IMR-90 (cell line): ENCODE data around the gene DOCK2. TPM values are rescaled to one million over a fixed set of nuclear protein-coding genes. Genes with fewer than 3 reads are reported as not detected.

Source experiments
- ATAC-seq: fragments of 200-7000 bp; cut with Tn5 transposase; 2 replicates; pipeline ENCODE4 v1.9.1; 2020; ENCODE audit warnings: low read depth, mild to moderate bottlenecking, moderate library complexity
- BruUV-seq: library from RNA; stranded (reverse); fragments of 400-500 nt; replicated peaks from 2 replicates; lab custom pipeline; 2021; lab: Mats Ljungman, UMichigan
- CTCF ChIA-PET: fragments of 300-600 bp; formaldehyde crosslinking; extraction: SDS; loops from one replicate; lab custom pipeline; 2021; ENCODE audit warnings: antibody characterized with exemption; lab: Yijun Ruan, JAX
- POLR2A ChIA-PET: fragments of 300-600 bp; sonication (Branson Sonifier 250); formaldehyde crosslinking; loops from one replicate; lab custom pipeline; 2022; ENCODE audit warnings: antibody characterized with exemption; ENCODE audit not compliant: unreplicated experiment; lab: Charles Lee
- DNase-seq: peaks from one replicate; pipeline ENCODE4 v3.0.0; 2013
- H2AFZ ChIP-seq: replicated peaks from 2 replicates; pipeline ENCODE3; 2013; ENCODE audit warnings: low read length, mild to moderate bottlenecking; ENCODE audit not compliant: poor library complexity
- H2AK5ac ChIP-seq: 2 replicates; pipeline ENCODE4 v1.6.1; 2013; ENCODE audit warnings: low read depth, low read length, inconsistent platforms
- H2AK9ac ChIP-seq: replicated peaks from 2 replicates; pipeline ENCODE3; 2013; ENCODE audit warnings: mild to moderate bottlenecking, low read depth, low read length, moderate library complexity; ENCODE audit not compliant: poor library complexity
- H2BK120ac ChIP-seq: 2 replicates; pipeline ENCODE4 v1.6.1; 2013; ENCODE audit warnings: low read depth, low read length, inconsistent platforms
- H2BK15ac ChIP-seq: 3 replicates; pipeline ENCODE4 v1.6.1; 2013; ENCODE audit warnings: low read depth, low read length, inconsistent platforms
- H2BK20ac ChIP-seq: 2 replicates; pipeline ENCODE4 v1.6.1; 2013; ENCODE audit warnings: low read depth, mild to moderate bottlenecking, inconsistent platforms, low read length, moderate library complexity
- H2BK5ac ChIP-seq: 2 replicates; pipeline ENCODE4 v1.6.1; 2013; ENCODE audit warnings: mild to moderate bottlenecking, low read depth, low read length, inconsistent platforms; ENCODE audit not compliant: poor library complexity, severe bottlenecking
- H3K14ac ChIP-seq: replicated peaks from 2 replicates; pipeline ENCODE4 v1.6.1; 2013; ENCODE audit warnings: low read depth, low read length, inconsistent platforms
- H3K18ac ChIP-seq: 2 replicates; pipeline ENCODE4 v1.6.1; 2013; ENCODE audit warnings: low read depth, low read length, control low read depth
- H3K23ac ChIP-seq: 2 replicates; pipeline ENCODE4 v1.6.1; 2013; ENCODE audit warnings: low read depth, low read length, inconsistent platforms
- H3K27ac ChIP-seq: 2 replicates; pipeline ENCODE4 v1.5.1; 2013; ENCODE audit warnings: mild to moderate bottlenecking, control low read depth, low read length; ENCODE audit not compliant: insufficient read depth
- H3K27me3 ChIP-seq: 2 replicates; pipeline ENCODE4 v1.6.1; 2013; ENCODE audit warnings: low read length; ENCODE audit not compliant: control insufficient read depth, insufficient read depth
- H3K36me3 ChIP-seq: 2 replicates; pipeline ENCODE4 v1.6.1; 2013; ENCODE audit warnings: low read length, mixed read lengths; ENCODE audit not compliant: control insufficient read depth, insufficient read depth
- H3K4ac ChIP-seq: 2 replicates; pipeline ENCODE4 v1.6.1; 2013; ENCODE audit warnings: low read depth, low read length, inconsistent platforms
- H3K4me1 ChIP-seq: 2 replicates; pipeline ENCODE4 v1.6.1; 2013; ENCODE audit warnings: low read length, mixed read lengths; ENCODE audit not compliant: control insufficient read depth, insufficient read depth
- H3K4me2 ChIP-seq: 2 replicates; pipeline ENCODE4 v1.6.1; 2013; ENCODE audit warnings: low read depth, mild to moderate bottlenecking, control low read depth, low read length, moderate library complexity
- H3K4me3 ChIP-seq: 2 replicates; pipeline ENCODE4 v1.5.1; 2013; ENCODE audit warnings: low read depth, mild to moderate bottlenecking, control low read depth, low read length, moderate library complexity; ENCODE audit not compliant: insufficient read depth
- H3K56ac ChIP-seq: 2 replicates; pipeline ENCODE4 v1.6.1; 2013; ENCODE audit warnings: low read length, inconsistent platforms; ENCODE audit not compliant: insufficient read depth; ENCODE audit errors: extremely low read depth
- H3K79me1 ChIP-seq, 2 experiments: 2 replicates each; pipeline ENCODE4 v1.6.1; 2013; ENCODE audit warnings: low read length in 2 of 2, inconsistent platforms in 1 of 2, low read depth in 1 of 2
- H3K9ac ChIP-seq: 2 replicates; pipeline ENCODE4 v1.6.1; 2013; ENCODE audit warnings: low read depth, low read length, control low read depth
- H3K9me1 ChIP-seq: 2 replicates; pipeline ENCODE4 v1.6.1; 2013; ENCODE audit warnings: low read length, inconsistent platforms; ENCODE audit not compliant: insufficient read depth
- H3K9me3 ChIP-seq: 2 replicates; pipeline ENCODE4 v1.6.1; 2013; ENCODE audit warnings: low read length; ENCODE audit not compliant: control insufficient read depth, insufficient read depth
- H4K20me1 ChIP-seq: 2 replicates; pipeline ENCODE4 v1.6.1; 2013; ENCODE audit warnings: low read length, inconsistent platforms; ENCODE audit not compliant: insufficient read depth
- H4K5ac ChIP-seq: 2 replicates; pipeline ENCODE4 v1.6.1; 2013; ENCODE audit warnings: mild to moderate bottlenecking, low read depth, low read length, control low read depth
- H4K8ac ChIP-seq, 2 experiments: 2 replicates each; pipeline ENCODE4 v1.6.1; 2013; ENCODE audit warnings: low read depth in 2 of 2, low read length in 2 of 2, control low read depth in 1 of 2, inconsistent platforms in 1 of 2
- H4K91ac ChIP-seq: 2 replicates; pipeline ENCODE4 v1.6.1; 2013; ENCODE audit warnings: low read depth, low read length, inconsistent platforms; ENCODE audit not compliant: insufficient read depth
- BHLHE40 ChIP-seq: fragments of 150-350 bp; IDR thresholded peaks from 2 replicates; pipeline ENCODE4 v1.6.1; 2016; ENCODE audit warnings: mild to moderate bottlenecking, low read depth, low read length
- CEBPB ChIP-seq: IDR thresholded peaks from 2 replicates; pipeline ENCODE4 v1.6.1; 2012; ENCODE audit warnings: low read depth, low read length, improper control_type of control experiment
- CHD1 ChIP-seq: IDR thresholded peaks from 2 replicates; pipeline ENCODE4 v1.6.1; 2012; ENCODE audit warnings: low read depth, low read length, improper control_type of control experiment
- FOS ChIP-seq: fragments of 150-350 bp; IDR thresholded peaks from 2 replicates; pipeline ENCODE4 v1.6.1; 2016; ENCODE audit warnings: low read depth, low read length
- MAFK ChIP-seq: IDR thresholded peaks from 2 replicates; pipeline ENCODE4 v1.6.1; 2012; ENCODE audit warnings: low read depth, low read length, improper control_type of control experiment
- MAZ ChIP-seq: IDR thresholded peaks from 2 replicates; pipeline ENCODE4 v1.6.1; 2012; ENCODE audit warnings: low read depth, mild to moderate bottlenecking, low read length, improper control_type of control experiment, moderate library complexity, borderline replicate concordance
- MXI1 ChIP-seq: IDR thresholded peaks from 2 replicates; pipeline ENCODE4 v1.6.1; 2012; ENCODE audit warnings: low read depth, mild to moderate bottlenecking, low read length, moderate library complexity, borderline replicate concordance
- NFE2L2 ChIP-seq: fragments of 150-350 bp; IDR thresholded peaks from 2 replicates; pipeline ENCODE4 v1.6.1; 2016; ENCODE audit warnings: low read depth, mild to moderate bottlenecking, low read length
- POLR2A ChIP-seq: IDR thresholded peaks from 2 replicates; pipeline ENCODE4 v1.6.1; 2012; ENCODE audit warnings: mild to moderate bottlenecking, low read depth, low read length
- RAD21 ChIP-seq: IDR thresholded peaks from 2 replicates; pipeline ENCODE4 v1.6.1; 2012; ENCODE audit warnings: low read length, improper control_type of control experiment
- RCOR1 ChIP-seq: IDR thresholded peaks from 2 replicates; pipeline ENCODE4 v1.6.1; 2012; ENCODE audit warnings: mild to moderate bottlenecking, low read length, improper control_type of control experiment; ENCODE audit not compliant: insufficient replicate concordance
- RFX5 ChIP-seq: IDR thresholded peaks from 2 replicates; pipeline ENCODE4 v1.8.0; 2012; ENCODE audit warnings: low read depth, mild to moderate bottlenecking, low read length, moderate library complexity
- SMC3 ChIP-seq: fragments of 150-350 bp; IDR thresholded peaks from 2 replicates; pipeline ENCODE4 v1.6.1; 2016; ENCODE audit warnings: low read depth, mild to moderate bottlenecking, antibody characterized with exemption, low read length, moderate library complexity
- WGBS, 2 experiments: methylation state at CpG; one replicate each; pipeline versions ENCODE4 v1.1.5 to v1.1.7; 2013; ENCODE audit warnings: missing lambda C conversion rate in 2 of 2; ENCODE audit not compliant: insufficient read length in 1 of 2; ENCODE audit errors: extremely low coverage in 2 of 2; 5-methylcytosine and 5-hydroxymethylcytosine counted together
- dilution Hi-C: fragments of 300-500 bp; cut with HindIII; formaldehyde crosslinking; loops from one replicate; pipeline ENCODE4 v1.14.3; 2018; ENCODE audit warnings: low sequenced_read_pairs; ENCODE audit not compliant: unreplicated experiment
- in situ Hi-C: fragments of 300-500 bp; cut with MboI; formaldehyde crosslinking; loops from 3 replicates; pipeline ENCODE4 v1.14.3; 2019; ENCODE audit warnings: low sequenced_read_pairs, inconsistent platforms, mixed read lengths
- intact Hi-C: fragments of 100-400 bp; cut with micrococcal nuclease; formaldehyde crosslinking; loops from 2 replicates; pipeline ENCODE4 v1.10.0; 2022
- polyA plus RNA-seq, 3 experiments: library from polyadenylated mRNA; depleted of rRNA; stranded (reverse); fragments of >200 nt; gene quantifications; 2 replicates each; pipeline ENCODE4 v1.2.3, GENCODE V29; 2012; ENCODE audit warnings: low replicate concordance in 1 of 3
- total RNA-seq: library from RNA; depleted of rRNA; stranded (reverse); fragments of >200 nt; gene quantifications from 2 replicates; pipeline ENCODE4 v1.2.3, GENCODE V29; 2012
- TF ChIP-seq, protein P1 (sequence below): conservative IDR thresholded peaks from 2 replicates; pipeline ENCODE4 v1.5.1; 2012; ENCODE audit warnings: mild to moderate bottlenecking, low read depth, low read length, improper control_type of control experiment
- TF ChIP-seq, protein P2 (sequence below): fragments of 150-350 bp; IDR thresholded peaks from 2 replicates; pipeline ENCODE4 v1.6.1; 2016; ENCODE audit warnings: low read depth, mild to moderate bottlenecking, low read length, moderate library complexity, borderline replicate concordance
- TF ChIP-seq, protein P3 (sequence below): fragments of 150-350 bp; IDR thresholded peaks from 2 replicates; pipeline ENCODE4 v1.6.1; 2017; ENCODE audit warnings: mild to moderate bottlenecking, antibody characterized with exemption, low read length, low read depth

DOCK2 gene
- total and polyA plus RNA-seq, 2 of the 4 experiments (the other 2 are of a cell fraction): 0.72 to 3.0 TPM

DNA sequence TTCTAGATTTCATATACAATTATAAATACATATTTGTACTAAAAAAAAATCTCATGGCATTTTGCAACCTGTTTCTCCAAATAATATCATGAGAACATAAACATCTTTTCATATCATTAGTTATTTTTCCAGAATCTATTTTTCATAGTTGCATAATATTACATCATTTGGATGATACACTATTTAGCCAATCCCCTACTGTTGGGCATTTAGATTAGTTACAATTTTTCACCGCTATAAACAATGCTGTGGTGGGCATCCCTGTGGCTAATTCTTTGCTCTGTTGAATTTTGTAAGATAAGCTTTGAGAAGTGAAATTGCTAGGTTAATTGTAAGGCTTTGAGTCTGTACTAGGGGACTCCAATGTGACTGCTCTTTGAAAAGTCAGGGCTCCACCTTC, 466.4 kb downstream of the DOCK2 start:
- Histone ChIP-seq H2AK9ac (no peak overlapping the region), H3K27me3 (no peaks in the 10 kb centered on the region; the same call in 1 of the 2 replicates), H3K9me1 (no peaks in the 10 kb centered on the region), H3K56ac (no peak overlapping the region), H4K5ac (no peak overlapping the region), H3K36me3 (no peaks in the 10 kb centered on the region), H4K91ac (no peak overlapping the region), H4K8ac (no peak overlapping the region), H3K4me1 (no peaks in the 10 kb centered on the region), H3K18ac (no peak overlapping the region), H4K20me1 (no peaks in the 10 kb centered on the region), H3K14ac (no peak overlapping the region), H3K4ac (no peak overlapping the region), H3K4me2 (no peak overlapping the region), H3K27ac (no peak overlapping the region), H3K23ac (no peak overlapping the region), H2AK5ac (no peak overlapping the region), H2AFZ (no peak overlapping the region), H3K4me3 (no peak overlapping the region), H3K9me3 (no peaks in the 10 kb centered on the region), H2BK15ac (no peak overlapping the region), H2BK5ac (no peak overlapping the region), H2BK20ac (no peak overlapping the region), H3K9ac (no peak overlapping the region), H2BK120ac (no peak overlapping the region), H3K79me1 (no peaks in the 10 kb centered on the region)
- intact Hi-C loops: no loop called here
- ChIA-PET POLR2A (no interaction called here), CTCF (no interaction called here)
- TF ChIP-seq MAZ (no peak), NFE2L2 (no peak), MXI1 (no peak), CEBPB (no peak), BHLHE40 (no peak), SMC3 (no peak), FOS (no peak), RFX5 (no peak), MAFK (no peak), POLR2A (no peak), RCOR1 (no peak), CHD1 (no peak), RAD21 (no peak)
- TF ChIP-seq, protein P1, sequence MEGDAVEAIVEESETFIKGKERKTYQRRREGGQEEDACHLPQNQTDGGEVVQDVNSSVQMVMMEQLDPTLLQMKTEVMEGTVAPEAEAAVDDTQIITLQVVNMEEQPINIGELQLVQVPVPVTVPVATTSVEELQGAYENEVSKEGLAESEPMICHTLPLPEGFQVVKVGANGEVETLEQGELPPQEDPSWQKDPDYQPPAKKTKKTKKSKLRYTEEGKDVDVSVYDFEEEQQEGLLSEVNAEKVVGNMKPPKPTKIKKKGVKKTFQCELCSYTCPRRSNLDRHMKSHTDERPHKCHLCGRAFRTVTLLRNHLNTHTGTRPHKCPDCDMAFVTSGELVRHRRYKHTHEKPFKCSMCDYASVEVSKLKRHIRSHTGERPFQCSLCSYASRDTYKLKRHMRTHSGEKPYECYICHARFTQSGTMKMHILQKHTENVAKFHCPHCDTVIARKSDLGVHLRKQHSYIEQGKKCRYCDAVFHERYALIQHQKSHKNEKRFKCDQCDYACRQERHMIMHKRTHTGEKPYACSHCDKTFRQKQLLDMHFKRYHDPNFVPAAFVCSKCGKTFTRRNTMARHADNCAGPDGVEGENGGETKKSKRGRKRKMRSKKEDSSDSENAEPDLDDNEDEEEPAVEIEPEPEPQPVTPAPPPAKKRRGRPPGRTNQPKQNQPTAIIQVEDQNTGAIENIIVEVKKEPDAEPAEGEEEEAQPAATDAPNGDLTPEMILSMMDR: no peak
- TF ChIP-seq, protein P2, sequence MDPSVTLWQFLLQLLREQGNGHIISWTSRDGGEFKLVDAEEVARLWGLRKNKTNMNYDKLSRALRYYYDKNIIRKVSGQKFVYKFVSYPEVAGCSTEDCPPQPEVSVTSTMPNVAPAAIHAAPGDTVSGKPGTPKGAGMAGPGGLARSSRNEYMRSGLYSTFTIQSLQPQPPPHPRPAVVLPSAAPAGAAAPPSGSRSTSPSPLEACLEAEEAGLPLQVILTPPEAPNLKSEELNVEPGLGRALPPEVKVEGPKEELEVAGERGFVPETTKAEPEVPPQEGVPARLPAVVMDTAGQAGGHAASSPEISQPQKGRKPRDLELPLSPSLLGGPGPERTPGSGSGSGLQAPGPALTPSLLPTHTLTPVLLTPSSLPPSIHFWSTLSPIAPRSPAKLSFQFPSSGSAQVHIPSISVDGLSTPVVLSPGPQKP: no peak
- TF ChIP-seq, protein P3, sequence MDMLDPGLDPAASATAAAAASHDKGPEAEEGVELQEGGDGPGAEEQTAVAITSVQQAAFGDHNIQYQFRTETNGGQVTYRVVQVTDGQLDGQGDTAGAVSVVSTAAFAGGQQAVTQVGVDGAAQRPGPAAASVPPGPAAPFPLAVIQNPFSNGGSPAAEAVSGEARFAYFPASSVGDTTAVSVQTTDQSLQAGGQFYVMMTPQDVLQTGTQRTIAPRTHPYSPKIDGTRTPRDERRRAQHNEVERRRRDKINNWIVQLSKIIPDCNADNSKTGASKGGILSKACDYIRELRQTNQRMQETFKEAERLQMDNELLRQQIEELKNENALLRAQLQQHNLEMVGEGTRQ: no peak
- no peak for ATAC-seq
- no CpG with 5 or more reads among the region's 1 CpG for WGBS, 2 experiments
- no TSS peak for BruUV-seq
- dilution Hi-C loops: no loop called here
- in situ Hi-C loops: loop anchor here (5.0 kb wide), 2 partner anchors 84 to 319 kb away; no protein-coding TSS in a partner anchor
- DNase-seq: no peak
